EH (cell line): ENCODE data around the gene SLC17A5.
"Not testable (repeated sequence)": the region's sequence is repeated elsewhere in the genome, so short reads cannot be mapped to it uniquely, and the experiment has no call there.

Experiments
- DNase-seq: peaks from one replicate; pipeline ENCODE4 v3.0.0-alpha.2; 2015; ENCODE audit warnings: low read depth

SLC17A5 gene, protein sequence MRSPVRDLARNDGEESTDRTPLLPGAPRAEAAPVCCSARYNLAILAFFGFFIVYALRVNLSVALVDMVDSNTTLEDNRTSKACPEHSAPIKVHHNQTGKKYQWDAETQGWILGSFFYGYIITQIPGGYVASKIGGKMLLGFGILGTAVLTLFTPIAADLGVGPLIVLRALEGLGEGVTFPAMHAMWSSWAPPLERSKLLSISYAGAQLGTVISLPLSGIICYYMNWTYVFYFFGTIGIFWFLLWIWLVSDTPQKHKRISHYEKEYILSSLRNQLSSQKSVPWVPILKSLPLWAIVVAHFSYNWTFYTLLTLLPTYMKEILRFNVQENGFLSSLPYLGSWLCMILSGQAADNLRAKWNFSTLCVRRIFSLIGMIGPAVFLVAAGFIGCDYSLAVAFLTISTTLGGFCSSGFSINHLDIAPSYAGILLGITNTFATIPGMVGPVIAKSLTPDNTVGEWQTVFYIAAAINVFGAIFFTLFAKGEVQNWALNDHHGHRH

DNA sequence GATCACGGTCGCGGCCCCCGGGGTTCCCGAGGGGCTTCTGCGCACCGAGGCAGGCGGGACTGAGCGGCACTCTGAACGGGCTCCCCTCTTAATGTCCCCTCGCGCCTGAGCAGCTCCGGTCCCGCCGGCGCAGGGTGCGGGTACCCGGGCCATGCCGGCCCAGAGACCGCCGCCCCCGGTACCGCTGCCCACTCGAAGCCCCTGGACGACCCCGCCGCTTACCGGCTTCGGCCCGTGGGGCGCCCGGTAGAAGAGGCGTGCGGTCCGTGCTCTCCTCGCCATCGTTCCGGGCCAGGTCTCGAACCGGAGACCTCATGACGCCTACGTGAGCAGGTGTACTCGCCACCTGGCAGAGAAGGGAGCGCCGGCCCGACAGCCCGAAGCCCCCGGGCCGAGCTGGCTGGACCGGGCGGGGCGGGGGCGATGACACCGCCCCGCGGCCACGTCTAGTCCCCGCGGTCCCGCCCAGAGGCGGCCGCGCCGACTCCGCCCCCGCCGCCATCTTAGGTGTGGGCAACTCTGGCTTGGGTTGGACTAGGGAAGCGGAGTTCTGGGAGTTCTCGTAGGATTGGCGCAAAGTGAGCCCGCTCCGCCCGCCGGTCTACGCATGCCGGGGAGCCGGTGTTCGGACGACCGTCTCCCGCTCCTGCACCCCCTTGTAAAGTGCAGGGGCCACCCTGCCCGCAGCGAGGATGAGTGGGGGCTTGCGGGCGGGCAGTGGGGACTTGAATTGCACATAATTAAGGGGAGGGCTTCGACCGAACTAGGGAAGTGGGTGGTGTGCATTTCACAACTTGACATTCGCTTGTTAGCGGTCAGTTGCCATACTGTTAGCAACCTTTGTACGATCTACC, at the start of gene SLC17A5:
TSS of gene SLC17A5 (minus strand) at position 422 of the 854 bp plus-strand sequence. CDS start at position 316, 106 bp downstream.
- peak; percentile 93 for DNase-seq

DNA sequence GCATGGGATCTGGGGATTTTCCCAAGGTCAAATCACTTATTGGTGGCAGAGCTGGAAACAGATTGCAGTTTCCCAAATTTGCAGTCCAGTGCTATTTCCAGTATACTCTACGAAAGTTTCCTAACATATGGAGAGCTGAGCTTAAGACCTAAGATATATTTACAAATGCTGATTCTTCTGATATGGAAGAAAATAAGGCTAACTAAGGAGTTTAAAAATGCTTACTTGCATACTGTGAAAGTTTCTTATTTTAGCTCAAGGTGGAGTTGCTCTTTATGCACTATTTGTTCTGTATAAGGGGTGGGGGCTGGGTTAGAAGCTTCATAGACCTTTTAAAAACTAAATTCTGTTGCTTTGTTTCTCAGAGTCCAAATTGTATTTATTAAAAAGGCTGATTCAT, 49.7 kb upstream of the SLC17A5 start:
- no peak for DNase-seq

DNA sequence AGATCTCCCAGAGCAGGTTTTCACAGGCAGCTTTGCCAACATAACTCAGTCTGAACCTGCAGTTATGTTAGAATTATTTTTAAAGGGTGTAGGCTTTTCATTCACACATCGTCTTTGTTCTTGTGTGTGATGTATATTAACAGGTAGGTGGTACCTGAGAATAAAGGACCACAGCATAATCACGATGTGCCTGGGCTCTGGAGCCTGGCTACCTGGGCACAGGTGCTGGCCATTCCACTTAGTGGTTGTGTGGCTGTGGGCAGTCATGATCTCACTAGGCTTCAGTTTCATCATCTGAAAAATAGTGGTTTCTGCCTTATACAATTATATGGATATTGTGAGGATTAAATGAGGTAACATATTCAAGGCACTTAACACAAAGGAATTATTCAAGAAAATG, 48.7 kb upstream of the SLC17A5 start:
- no peak for DNase-seq

DNA sequence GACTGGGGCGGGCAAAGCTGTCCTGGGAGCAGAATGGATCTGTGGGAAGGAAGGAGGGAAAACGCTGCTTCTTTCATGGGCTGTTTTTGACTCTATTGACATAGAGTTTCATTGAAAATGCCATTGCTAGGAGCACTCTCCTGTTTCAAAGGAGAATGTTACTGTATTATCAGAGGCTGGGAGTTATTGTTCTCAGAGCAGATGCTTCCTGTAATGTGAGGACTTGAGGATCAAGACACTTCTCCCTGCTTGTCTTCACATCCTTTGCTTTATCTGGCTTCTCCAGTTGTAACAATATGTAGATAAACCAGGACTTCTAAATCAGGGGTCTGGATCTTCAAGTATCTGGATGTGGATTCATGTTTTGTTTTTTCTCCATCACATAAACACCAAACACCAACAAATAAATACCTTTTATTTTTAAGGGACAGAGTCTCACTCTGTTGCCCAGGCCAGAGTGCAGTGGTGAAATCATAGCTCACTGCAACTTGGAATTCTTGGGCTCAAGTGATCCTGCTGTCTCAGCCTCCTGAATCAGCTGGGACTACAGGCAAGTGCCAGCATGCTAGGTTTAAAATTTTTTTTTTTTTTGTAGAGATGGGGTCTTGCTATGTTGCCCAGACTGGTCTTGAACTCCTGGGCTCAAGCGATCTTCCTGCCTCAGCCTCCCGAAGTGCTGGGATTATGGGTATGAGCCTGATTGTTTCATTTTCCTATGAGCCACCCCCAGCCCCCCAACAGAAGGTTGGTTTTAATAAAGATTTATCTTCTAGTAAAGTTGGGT, 46.1 kb upstream of the SLC17A5 start:
- DNase-seq, result no peak

DNA sequence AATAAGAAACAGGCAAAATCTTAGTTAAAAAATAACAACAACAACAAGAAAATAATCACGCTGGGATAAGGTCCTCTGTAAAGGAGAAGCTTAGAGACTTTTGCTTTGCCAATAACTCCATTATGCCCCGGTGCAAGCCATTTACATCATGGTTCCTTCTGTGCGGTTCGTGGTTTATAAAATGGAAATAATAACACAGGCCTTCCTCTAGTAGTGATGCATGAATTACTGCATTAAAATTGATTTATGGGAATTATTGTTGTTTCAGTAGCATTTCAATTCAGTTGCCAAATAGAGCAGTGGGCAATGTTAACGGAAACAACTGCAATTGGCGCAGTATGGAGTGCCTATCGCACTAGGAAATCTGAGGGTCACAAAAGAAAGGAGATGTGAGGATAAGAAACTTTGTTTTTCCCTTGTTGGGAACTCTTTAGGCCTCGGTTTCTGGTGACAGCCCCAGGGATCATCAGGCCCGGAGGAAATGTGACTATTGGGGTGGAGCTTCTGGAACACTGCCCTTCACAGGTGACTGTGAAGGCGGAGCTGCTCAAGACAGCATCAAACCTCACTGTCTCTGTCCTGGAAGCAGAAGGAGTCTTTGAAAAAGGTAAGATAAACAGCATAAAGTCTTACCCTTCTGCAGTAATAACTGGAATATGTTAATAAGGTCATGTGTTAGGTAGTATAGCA, 43.3 kb upstream of the SLC17A5 start:
- no peak for DNase-seq

DNA sequence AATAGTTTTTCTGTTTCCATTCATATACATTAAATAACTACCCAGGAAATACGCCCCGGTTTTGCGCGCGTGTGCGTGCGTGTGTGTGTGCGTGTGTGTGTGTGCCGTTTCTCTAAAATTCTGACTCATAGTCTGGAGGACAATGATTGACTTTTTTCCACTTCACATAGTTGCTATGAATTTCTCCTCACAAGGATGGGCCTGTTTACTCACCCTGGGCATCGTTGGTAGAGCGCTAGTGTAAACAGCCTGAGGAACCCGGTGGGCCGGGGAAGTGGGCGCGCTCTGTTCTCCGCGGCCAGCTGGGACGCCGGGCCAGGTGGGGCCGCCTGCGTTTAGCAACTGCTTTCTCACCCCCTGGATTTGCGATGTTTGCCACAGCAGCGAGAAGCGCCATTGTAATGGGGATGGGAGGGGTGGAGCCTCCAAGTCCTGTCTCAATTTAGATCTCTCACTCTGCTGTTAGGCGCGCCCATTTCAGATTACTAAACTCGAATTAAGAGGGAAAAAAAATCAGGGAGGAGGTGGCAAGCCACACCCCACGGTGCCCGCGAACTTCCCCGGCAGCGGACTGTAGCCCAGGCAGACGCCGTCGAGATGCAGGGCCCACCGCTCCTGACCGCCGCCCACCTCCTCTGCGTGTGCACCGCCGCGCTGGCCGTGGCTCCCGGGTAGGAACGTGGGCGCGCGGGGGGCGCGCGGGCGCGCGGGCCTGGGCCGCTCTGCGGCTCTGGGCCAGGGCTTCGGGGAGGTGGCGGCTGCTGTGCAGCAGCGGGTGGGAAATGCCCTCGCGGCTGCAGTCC, 42.0 kb upstream of the SLC17A5 start, which contains the start of gene CD109:
TSS of gene CD109 (plus strand) at position 585 of the 803 bp plus-strand sequence. CDS start at position 598, 13 bp downstream.
- peak; percentile 74 for DNase-seq

DNA sequence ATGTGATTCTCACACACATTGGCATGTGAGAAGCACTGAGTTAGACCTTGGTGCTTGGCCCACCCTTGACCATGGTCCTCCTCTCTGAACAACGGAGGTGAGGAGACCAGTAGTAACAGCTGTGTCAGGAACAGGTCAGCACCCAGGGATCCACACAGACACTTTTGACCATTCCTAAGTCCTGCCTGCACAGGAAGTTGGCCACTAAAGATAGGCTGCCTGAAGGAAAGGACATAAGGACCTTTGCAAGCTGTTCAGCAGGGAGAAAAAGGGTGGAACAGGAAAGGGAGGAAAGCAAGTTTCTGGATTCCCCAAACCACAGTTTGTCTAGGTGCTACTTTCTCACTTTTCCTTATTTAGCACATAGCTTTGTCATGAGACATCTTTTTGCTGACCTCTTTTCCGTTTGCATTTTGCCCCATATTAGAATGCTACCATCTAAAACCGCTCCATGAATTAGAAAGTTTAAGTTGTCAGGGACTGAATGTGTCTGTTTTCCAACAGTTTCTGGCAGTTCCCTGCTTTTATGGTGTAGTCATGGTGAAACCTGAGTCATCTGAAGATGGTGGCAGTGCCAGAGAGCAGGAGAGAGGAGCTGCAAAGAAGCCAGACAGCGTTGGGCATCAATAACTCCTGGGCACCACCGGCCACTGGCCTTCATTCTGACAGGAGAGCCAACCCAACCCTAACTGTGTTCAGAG, 41.1 kb upstream of the SLC17A5 start:
- peak; percentile 72 for DNase-seq

DNA sequence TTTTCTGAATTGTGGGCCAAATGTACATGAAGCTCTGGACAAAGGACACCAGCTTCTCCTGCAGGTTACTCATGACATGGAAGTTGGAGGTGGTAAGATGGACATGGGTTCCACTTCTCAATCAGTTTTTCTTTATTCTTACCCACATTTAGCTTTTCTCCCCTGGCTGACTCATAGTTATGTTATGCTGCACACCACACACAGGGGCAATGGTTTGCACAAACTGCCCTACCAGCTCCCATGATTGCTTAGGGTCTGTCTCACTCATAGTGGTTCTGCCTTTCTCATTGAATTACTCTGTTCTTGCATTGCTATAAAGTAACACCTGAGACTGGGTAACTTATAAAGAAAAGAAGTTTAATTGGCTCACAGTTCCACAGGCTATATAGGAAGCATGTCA, 37.7 kb upstream of the SLC17A5 start:
- DNase-seq, result peak; percentile 35

DNA sequence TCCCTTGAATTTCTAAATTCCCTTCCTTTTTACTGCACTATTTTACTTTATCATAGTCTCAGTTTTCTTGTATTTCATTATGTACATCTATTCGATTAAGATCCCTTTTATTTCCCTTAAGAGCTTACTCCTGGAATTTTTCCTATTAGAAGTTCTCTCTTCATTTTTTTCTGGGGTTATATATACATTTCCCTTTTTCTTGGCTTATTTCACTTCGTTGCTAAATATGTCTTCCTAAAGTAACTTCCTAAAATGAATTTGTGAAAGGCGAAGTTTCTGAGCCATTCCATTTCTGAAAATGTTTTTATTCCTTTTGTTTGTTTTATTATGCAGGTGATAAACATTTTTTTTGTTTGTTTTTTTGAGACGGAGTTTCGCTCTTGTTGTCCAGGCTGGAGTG, 36.3 kb upstream of the SLC17A5 start:
- DNase-seq, result no peak

DNA sequence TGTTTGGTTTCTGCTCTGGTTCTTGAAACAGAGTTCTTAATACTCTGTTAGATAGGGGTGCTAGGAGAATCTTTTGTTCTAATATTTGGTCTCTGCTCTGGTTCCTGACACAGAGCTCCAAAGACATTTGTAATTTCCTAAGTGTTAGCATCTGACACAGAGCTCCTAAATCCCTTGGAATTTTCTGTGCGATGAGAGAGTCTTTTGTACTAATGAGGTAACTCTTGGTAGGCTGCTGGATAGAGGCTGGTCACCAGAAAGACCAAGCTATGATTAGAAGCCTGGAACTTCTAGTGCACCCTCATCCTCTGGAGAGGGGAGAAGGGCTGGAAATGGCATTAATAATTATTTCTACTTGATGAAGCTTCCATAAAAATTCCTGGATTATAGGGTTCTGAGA, 34.6 kb upstream of the SLC17A5 start:
- no peak for DNase-seq

DNA sequence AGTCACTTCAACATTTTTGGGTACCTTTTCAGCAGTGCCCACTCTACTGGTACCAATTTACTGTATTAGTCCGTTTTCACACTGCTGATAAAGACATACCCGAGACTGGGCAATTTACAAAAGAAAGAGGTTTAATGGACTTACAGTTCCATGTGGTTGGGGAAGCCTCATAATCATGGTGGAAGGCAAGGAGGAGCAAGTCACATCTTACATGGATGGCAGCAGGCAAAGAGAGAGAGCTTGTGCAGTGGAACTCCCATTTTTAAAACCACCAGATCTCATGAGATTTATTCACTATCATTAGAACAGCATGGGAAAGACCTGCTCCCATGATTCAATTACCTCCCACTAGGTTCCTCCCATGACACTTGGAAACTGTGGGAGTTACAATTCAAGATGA, 29.8 kb upstream of the SLC17A5 start:
- DNase-seq, result not testable (repeated sequence)

DNA sequence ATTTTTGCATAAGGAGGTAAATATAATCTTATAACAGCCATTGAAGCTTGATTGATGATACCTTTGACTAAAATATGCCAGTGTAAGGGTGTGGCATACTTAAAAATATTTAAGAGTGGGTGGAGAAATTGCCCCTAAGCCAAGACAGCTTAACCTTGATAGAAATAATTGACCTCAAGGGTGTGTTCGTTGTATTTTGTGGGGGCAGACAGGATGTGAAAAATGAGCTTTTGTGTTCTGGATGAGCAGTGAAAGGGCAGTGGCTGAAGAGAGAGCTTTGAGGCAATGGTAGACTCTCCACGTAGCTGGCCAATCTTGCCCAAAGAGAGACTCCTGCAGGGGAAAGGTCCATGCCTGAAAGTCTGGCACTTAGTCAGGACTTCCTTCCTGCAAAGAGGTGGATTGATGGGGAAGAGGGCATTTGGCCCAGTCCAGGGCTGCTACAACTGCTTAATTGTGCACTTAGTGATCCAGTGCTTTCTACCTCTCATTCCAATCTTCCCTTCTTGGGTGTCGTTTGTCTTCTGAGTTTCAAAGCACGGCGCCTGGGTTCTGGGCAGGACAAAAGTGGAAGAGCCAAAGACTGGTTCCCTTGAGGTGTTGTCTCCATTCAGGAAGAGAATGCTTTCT, 26.6 kb upstream of the SLC17A5 start:
- no peak for DNase-seq

DNA sequence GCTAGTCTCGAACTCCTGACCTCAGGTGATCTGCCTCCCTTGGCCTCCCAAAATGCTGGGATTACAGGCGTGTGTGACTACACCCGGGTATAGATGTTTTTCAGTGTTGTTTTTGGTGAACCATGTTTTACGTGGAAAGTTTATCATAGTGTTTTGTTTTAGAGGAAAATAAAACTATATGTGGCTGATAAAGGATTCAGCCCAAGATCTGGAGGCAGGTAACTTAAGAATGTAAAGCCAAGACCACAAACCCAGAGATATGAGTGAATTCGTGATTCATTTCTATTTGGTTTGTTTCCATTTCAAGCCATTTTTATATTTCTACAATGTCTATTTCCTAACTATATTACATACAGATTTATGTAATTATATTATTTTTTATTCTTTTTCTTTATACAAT, 26.1 kb upstream of the SLC17A5 start:
- not testable (repeated sequence) for DNase-seq

DNA sequence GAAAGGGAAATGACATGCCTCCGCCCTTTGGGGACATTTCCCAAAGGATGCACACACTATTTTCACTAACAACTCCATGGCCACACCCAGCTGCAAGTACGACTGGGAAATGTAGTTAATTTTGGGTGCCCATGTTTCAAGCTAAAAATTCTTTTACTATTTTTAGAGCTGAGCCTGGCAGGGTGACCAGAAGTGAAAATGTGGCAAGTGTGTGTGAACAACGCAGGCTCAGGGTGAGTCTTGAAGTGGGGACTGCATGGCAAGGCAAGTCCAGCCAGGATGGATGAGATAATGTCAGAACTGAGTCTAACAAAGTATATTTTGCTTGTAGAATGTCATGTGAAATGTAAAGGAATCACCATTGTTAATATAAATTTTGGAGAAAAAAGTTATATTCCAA, 25.2 kb upstream of the SLC17A5 start:
- DNase-seq, result peak; percentile 14

DNA sequence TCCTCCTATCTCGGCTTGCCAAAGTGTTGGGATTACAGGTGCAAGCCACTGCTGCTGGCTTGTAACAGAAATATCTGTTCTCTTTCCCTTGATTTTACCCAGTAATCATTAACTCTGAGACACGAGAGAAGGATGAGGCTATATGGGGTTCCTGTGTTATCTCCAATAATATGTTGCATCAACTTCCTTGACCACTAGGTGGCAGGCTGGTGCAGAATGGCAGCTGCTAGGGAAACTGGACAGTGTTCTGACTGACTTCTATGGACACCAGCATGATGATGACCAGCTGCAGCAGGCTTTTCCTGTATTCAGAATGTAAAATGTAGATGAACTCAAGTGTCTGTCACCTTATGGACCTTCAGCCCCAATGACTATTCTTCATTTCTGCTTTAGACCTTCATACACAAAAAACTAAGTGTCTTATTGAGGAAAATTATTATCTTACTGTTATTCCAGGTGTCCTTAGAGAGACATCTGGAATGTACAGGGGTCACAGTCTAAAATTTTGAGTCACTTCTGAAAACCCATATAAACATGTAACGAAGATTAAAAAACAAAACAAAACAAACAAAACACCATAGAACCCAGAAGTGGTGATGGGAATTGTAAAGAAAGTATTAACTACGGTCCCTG, 21.8 kb upstream of the SLC17A5 start:
- DNase-seq, result peak; percentile 82

DNA sequence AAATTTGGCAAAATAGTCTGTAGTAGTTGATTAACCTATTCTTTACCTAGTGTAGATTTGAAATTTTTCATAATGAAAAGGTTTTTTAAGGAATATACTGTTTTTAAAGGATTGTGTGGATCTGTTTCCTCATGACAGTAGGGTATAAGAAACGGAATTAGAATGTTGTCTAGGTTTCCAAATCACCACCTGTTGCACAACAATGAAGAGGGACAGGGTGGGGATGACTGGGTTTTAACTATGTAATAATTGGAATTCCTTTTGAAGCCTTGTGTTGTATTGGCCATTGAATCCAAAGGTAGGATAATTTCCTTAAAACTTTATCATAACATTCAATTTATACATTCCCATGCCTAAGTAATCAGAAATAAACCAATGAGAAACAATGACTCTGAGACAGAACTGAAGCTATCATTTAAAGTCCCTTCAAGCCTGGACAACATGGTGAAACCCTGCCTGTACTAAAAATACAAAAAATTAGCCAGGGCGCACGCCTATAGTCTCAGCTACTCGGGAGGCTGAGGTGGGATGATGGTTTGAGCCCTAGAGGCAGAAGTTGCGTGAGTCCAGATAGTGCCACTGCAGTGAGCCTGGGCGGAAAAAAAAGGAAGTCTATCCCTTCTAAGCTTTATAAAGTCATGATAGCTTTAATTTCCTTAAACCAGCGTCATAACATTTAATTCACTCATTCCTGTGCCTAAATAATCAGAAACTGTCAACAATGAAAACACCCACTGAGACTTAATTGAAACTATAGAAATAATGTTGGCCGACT, 18.3 kb upstream of the SLC17A5 start:
- DNase-seq, result no peak

DNA sequence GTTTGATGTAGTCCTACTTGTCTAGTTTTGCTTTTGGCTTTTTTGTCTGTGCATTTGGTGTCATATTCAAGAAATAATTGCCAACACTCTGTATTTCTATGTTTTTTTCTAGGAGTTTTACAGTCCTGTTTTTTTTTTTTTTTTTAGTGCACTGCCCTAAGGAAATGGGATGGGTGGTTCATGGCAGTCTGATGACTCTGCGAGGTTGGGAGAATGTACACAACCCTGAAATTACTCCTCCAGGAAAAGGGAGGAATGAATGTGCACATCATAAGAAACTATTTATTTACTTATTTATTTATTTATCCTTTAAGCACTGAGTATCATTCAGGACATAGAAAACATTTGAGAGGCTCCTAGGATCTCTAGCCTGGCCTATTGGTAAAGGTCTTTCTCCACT, 15.2 kb upstream of the SLC17A5 start:
- no peak for DNase-seq

DNA sequence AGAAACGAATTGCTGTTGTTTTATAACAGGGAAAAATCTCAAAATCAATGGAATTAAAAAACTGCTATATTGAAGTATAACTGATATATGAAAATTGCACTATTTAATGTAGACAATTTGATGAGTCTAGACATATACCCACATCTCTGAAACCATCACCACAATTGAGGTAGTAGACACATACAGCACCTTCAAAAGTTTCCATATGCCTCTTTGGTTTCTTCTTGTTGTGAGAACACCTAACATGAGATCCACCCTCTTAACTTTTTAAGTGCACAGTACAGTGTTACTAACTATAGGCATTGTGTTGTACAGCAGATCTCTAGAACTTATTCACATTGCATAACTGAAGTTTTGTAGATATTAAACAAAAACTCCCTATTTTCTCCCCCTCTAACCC, 14.0 kb upstream of the SLC17A5 start:
- no peak for DNase-seq
